A549 (cell line): ENCODE results near the gene SYT12. TPM values are rescaled to one million over a fixed set of nuclear protein-coding genes. Genes with fewer than 3 reads are reported as not detected.
A peak's percentile ranks its signal among the peaks of the same experiment; 100 is the strongest.

ENCODE experiments used
- ATAC-seq, 2 experiments: fragments of 200-7000 bp in 1 of 2; fragments of >200 bp in 1 of 2; cut with Nextera tagmentation in 1 of 2; cut with Tn5 transposase in 1 of 2; 3 replicates each; pipeline versions ENCODE4 v1.8.0 to v1.9.1; 2018 to 2020; ENCODE audit warnings: mild to moderate bottlenecking in 1 of 2, moderate library complexity in 1 of 2
- CTCF ChIA-PET: fragments of 300-600 bp; sonication (Branson Sonifier 250); formaldehyde crosslinking; extraction: SDS; loops from one replicate; lab custom pipeline; 2021; ENCODE audit warnings: antibody characterized with exemption, inconsistent platforms; lab: Yijun Ruan, JAX
- POLR2A ChIA-PET: fragments of 350-600 bp; formaldehyde crosslinking; extraction: SDS; loops from one replicate; lab custom pipeline; 2021; ENCODE audit warnings: antibody characterized with exemption, inconsistent platforms; lab: Yijun Ruan, JAX
- DNase-seq, 2 experiments: peaks; one replicate each; pipeline versions ENCODE4 v3.0.0 to v3.0.0-alpha.2; 2011 to 2016; ENCODE audit warnings: low read depth in 1 of 2, low spot score in 1 of 2
- FAIRE-seq: peaks from 2 replicates; lab custom pipeline; 2011; peaks lifted over from hg19 to GRCh38; lab: Jason Lieb, UNC
- H3K27ac ChIP-seq, 2 experiments: fragments of >200 bp; sonication (Bioruptor Twin); formaldehyde crosslinking; 3 replicates each; pipeline ENCODE4 v1.5.1; 2016 to 2017
- H3K4me1 ChIP-seq: fragments of >200 bp; sonication (Bioruptor Twin); formaldehyde crosslinking; 3 replicates; pipeline ENCODE4 v1.6.1; 2016
- H3K4me2 ChIP-seq: fragments of >200 bp; sonication (Bioruptor Twin); formaldehyde crosslinking; 3 replicates; pipeline ENCODE4 v1.6.1; 2016
- H3K4me3 ChIP-seq: fragments of >200 bp; sonication (Bioruptor Twin); formaldehyde crosslinking; 3 replicates; pipeline ENCODE4 v1.5.1; 2016
- H3K9me3 ChIP-seq: fragments of >200 bp; sonication (Bioruptor Twin); formaldehyde crosslinking; 3 replicates; pipeline ENCODE4 v1.6.1; 2016
- BCL3 ChIP-seq: fragments of >200 bp; sonication (Bioruptor Twin); formaldehyde crosslinking; IDR thresholded peaks from 3 replicates; pipeline ENCODE4 v1.6.1; 2016
- CBX2 ChIP-seq: fragments of 200-600 bp; sonication (generic); IDR thresholded peaks from 2 replicates; pipeline ENCODE4 v1.6.1; 2016; ENCODE audit warnings: low read depth, mild to moderate bottlenecking, borderline replicate concordance
- CHD2 ChIP-seq: fragments of 150-350 bp; IDR thresholded peaks from 2 replicates; pipeline ENCODE4 v1.6.1; 2014; ENCODE audit warnings: low read length; ENCODE audit not compliant: partially characterized antibody
- E2F6 ChIP-seq: IDR thresholded peaks from 2 replicates; pipeline ENCODE4 v1.6.1; 2012; ENCODE audit warnings: low read depth, borderline replicate concordance
- HDAC2 ChIP-seq: fragments of 200-600 bp; sonication (generic); IDR thresholded peaks from 2 replicates; pipeline ENCODE4 v1.6.1; 2016
- HOXB13 ChIP-seq: fragments of 250-450 bp; sonication (Bioruptor Pico); IDR thresholded peaks from 2 replicates; pipeline ENCODE4 v1.5.0; 2020; ENCODE audit warnings: low read depth, mild to moderate bottlenecking, moderate library complexity
- NFE2L2 ChIP-seq: fragments of 150-350 bp; conservative IDR thresholded peaks from 2 replicates; pipeline ENCODE4 v1.6.1; 2014; ENCODE audit warnings: low read length
- POLR2AphosphoS2 ChIP-seq: conservative IDR thresholded peaks from 2 replicates; pipeline ENCODE4 v1.6.1; 2012; ENCODE audit warnings: low read length, improper control_type of control experiment, inconsistent platforms
- RARB ChIP-seq: fragments of 250-450 bp; sonication (Bioruptor Pico); IDR thresholded peaks from 2 replicates; pipeline ENCODE4 v1.8.0; 2021; ENCODE audit warnings: mild to moderate bottlenecking, moderate library complexity
- RCOR1 ChIP-seq: fragments of 150-350 bp; IDR thresholded peaks from 2 replicates; pipeline ENCODE4 v1.6.1; 2014; ENCODE audit warnings: antibody characterized with exemption, low read length, low read depth
- REST ChIP-seq: fragments of 200-600 bp; sonication (generic); IDR thresholded peaks from 2 replicates; pipeline ENCODE4 v1.6.1; 2016; ENCODE audit warnings: antibody characterized with exemption, mild to moderate bottlenecking, moderate library complexity
- RNF2 ChIP-seq: fragments of 200-600 bp; sonication (generic); IDR thresholded peaks from 2 replicates; pipeline ENCODE4 v1.6.1; 2016; ENCODE audit warnings: low read depth, mild to moderate bottlenecking, antibody characterized with exemption, moderate library complexity, borderline replicate concordance
- TFCP2L1 ChIP-seq: fragments of 250-450 bp; sonication (Bioruptor Pico); IDR thresholded peaks from 2 replicates; pipeline ENCODE4 v1.5.0; 2021; ENCODE audit warnings: mild to moderate bottlenecking
- TP53 ChIP-seq: fragments of 250-450 bp; sonication (Bioruptor Pico); IDR thresholded peaks from 2 replicates; pipeline ENCODE4 v1.5.0; 2021; ENCODE audit warnings: mild to moderate bottlenecking, moderate library complexity
- USF2 ChIP-seq: fragments of 450-650 bp; IDR thresholded peaks from 2 replicates; pipeline ENCODE4 v1.6.1; 2014; ENCODE audit warnings: antibody characterized with exemption
- ZNF302 ChIP-seq: fragments of 250-450 bp; sonication (Bioruptor Pico); IDR thresholded peaks from 2 replicates; pipeline ENCODE4 v1.9.0; 2021; ENCODE audit warnings: inconsistent platforms, mild to moderate bottlenecking, moderate library complexity
- ZSCAN20 ChIP-seq: fragments of 250-450 bp; sonication (Bioruptor Pico); IDR thresholded peaks from 2 replicates; pipeline ENCODE4 v1.8.0; 2022; ENCODE audit warnings: mild to moderate bottlenecking, moderate library complexity
- whole genome bisulfite sequencing: methylation state at CpG from one replicate; pipeline ENCODE4 v1.1.6; 2017; ENCODE audit errors: missing lambda C conversion rate; 5-methylcytosine and 5-hydroxymethylcytosine counted together
- polyA plus RNA-seq, 4 experiments: library from polyadenylated mRNA; depleted of rRNA in 3 of 4; stranded (reverse); fragments of >200 nt; fragmentation: RNase III in 1 of 4; extraction: RNeasy Plus Mini Kit Qiagen cat#74134 plus additional on column Dnase treatment in 1 of 4; gene quantifications; 2 replicates in 3 of 4; 3 replicates in 1 of 4; pipeline ENCODE4 v1.2.3, GENCODE V29; 2011 to 2017

The SYT12 gene
- polyA plus RNA-seq, 2 of the 4 experiments (the other 2 are of a cell fraction), result 1.4 to 9.6 TPM

- CTCF ChIA-PET, result interaction anchor here (0.6 to 1.1 kb wide), 2 partner anchors 16 to 304 kb away, joined by 3 to 4 read pairs; no protein-coding TSS in a partner anchor
- TF ChIP-seq E2F6 (no peak), NFE2L2 (no peak), RARB (CRISPR knock-in tag) (no peak), ZSCAN20 (CRISPR knock-in tag) (no peak), HDAC2 (no peak), REST (no peak)
- WGBS, result 74% methylated on average over 6 of the region's 6 CpGs
- Histone ChIP-seq H3K27ac (peak overlapping the region; percentile 7 to 81; a peak in 4 of 6 replicates), H3K9me3 (no peaks in the 10 kb centered on the region), H3K4me2 (peak overlapping the region; percentile 43; the same call in 1 of the 3 replicates), H3K4me3 (no peak overlapping the region), H3K4me1 (peaks cover 32% of the 10 kb centered on the region)
- ATAC-seq (no peak), DNase-seq (no peak), FAIRE-seq (no peak)
- POLR2A ChIA-PET, result no interaction called here
Measured at GRCh38 chr11:67079065-67079705, 56.3 kb downstream of the SYT12 start.

- POLR2A ChIA-PET, result no interaction called here
- 78% methylated on average over 20 of the region's 20 CpGs for WGBS
- TF ChIP-seq CBX2, result no peak
- no peak for TF ChIP-seq TFCP2L1
- TF ChIP-seq REST, result no peak
- Histone ChIP-seq H3K27ac (peak overlapping the region in 1 of 2 experiments; percentile 56; a peak in 3 of 6 replicates), H3K4me2 (0 out of 3 replicates have a peak overlapping the region, but pooled peaks have one; percentile 14), H3K9me3 (no peaks in the 10 kb centered on the region), H3K4me1 (peaks cover 32% of the 10 kb centered on the region), H3K4me3 (no peak overlapping the region)
- FAIRE-seq (no peak), ATAC-seq (no peak), DNase-seq (no peak)
- CTCF ChIA-PET, result interaction anchor here (0.7 to 4.9 kb wide), 18 partner anchors 11 to 263 kb away, joined by 3 to 39 read pairs (median 4); partner anchors contain the start of gene KDM2A
Measured at GRCh38 chr11:67082071-67082791, 59.3 kb downstream of the SYT12 start.

- peaks cover 17% of the 10 kb centered on the region for H3K4me1 ChIP-seq
- no peak for DNase-seq
- 85% methylated on average over 8 of the region's 8 CpGs for WGBS
Measured at GRCh38 chr11:67083786-67084366, 60.9 kb downstream of the SYT12 start.

More at GRCh38 chr11:67083786-67084366, 60.9 kb downstream of the SYT12 start:
- Histone ChIP-seq H3K9me3 (no peaks in the 10 kb centered on the region), H3K4me2 (no peak overlapping the region), H3K27ac (no peak overlapping the region), H3K4me3 (no peak overlapping the region)
- FAIRE-seq, result no peak
- no peak for ATAC-seq
- ChIA-PET POLR2A (interaction anchor here (0.6 kb wide), 1 partner anchor 45 kb away, joined by 5 read pairs; no protein-coding TSS in a partner anchor), CTCF (interaction anchor here (0.6 to 4.9 kb wide), 6 partner anchors 11 to 233 kb away, joined by 3 to 39 read pairs (median 3); no protein-coding TSS in a partner anchor)
- TF ChIP-seq HOXB13 (CRISPR knock-in tag), result no peak
- TF ChIP-seq RNF2, result no peak
- no peak for TF ChIP-seq CHD2
- no peak for TF ChIP-seq RCOR1
- no peak for TF ChIP-seq TP53 (CRISPR knock-in tag)
- no peak for TF ChIP-seq USF2
- TF ChIP-seq POLR2AphosphoS2, result no peak
- no peak for TF ChIP-seq BCL3
- no peak for TF ChIP-seq ZNF302 (CRISPR knock-in tag)
